Endothelial cell of umbilical vein (primary cell): Measurements from ENCODE around the gene SDC3. TPM values are rescaled to one million over a fixed set of nuclear protein-coding genes. Genes with fewer than 3 reads are reported as not detected.

Source experiments
- BruUV-seq: library from RNA; stranded (reverse); fragments of 400-500 nt; replicated peaks from 2 replicates; lab custom pipeline; 2021; lab: Mats Ljungman, UMichigan
- CTCF ChIA-PET: fragments of 300-600, 350-600 bp; sonication (Branson Sonifier 250); formaldehyde crosslinking; loops from one replicate; lab custom pipeline; 2021; ENCODE audit warnings: antibody characterized with exemption, inconsistent platforms; lab: Charles Lee
- POLR2A ChIA-PET: fragments of 300-600, 350-600 bp; sonication (Branson Sonifier 250); formaldehyde crosslinking; loops from one replicate; lab custom pipeline; 2021; ENCODE audit warnings: antibody characterized with exemption, inconsistent platforms; lab: Charles Lee
- DNase-seq: peaks from one replicate; pipeline ENCODE4 v3.0.0-alpha.2; 2011; ENCODE audit warnings: low read depth, low spot score
- FAIRE-seq: peaks from 2 replicates; lab custom pipeline; 2011; peaks lifted over from hg19 to GRCh38; lab: Jason Lieb, UNC
- H2AFZ ChIP-seq: 2 replicates; pipeline ENCODE4 v1.6.0; 2012; ENCODE audit warnings: low read depth, low read length, control low read depth, inconsistent platforms
- H3K27ac ChIP-seq: 2 replicates; pipeline ENCODE4 v1.5.1; 2011; ENCODE audit warnings: low read depth, mild to moderate bottlenecking, control low read depth, low read length, moderate library complexity; ENCODE audit not compliant: insufficient read depth
- H3K27me3 ChIP-seq, 2 experiments: 2 replicates each; pipeline versions ENCODE4 v1.6.0 to v1.6.1; 2011; ENCODE audit warnings: low read length in 2 of 2, mixed read lengths in 1 of 2; ENCODE audit not compliant: control insufficient read depth in 2 of 2, insufficient read depth in 2 of 2
- H3K36me3 ChIP-seq, 2 experiments: 2 replicates in 1 of 2; 3 replicates in 1 of 2; pipeline ENCODE4 v1.5.1; 2011; ENCODE audit warnings: low read length in 2 of 2, mild to moderate bottlenecking in 1 of 2, moderate library complexity in 1 of 2; ENCODE audit not compliant: control insufficient read depth in 2 of 2, insufficient read depth in 2 of 2; ENCODE audit errors: extremely low read depth in 1 of 2
- H3K4me1 ChIP-seq: 3 replicates; pipeline ENCODE4 v1.5.1; 2011; ENCODE audit warnings: mild to moderate bottlenecking, low read length; ENCODE audit not compliant: control insufficient read depth, insufficient read depth; ENCODE audit errors: extremely low read depth
- H3K4me2 ChIP-seq: 2 replicates; pipeline ENCODE4 v1.6.1; 2011; ENCODE audit warnings: low read length, control low read depth, mixed read lengths; ENCODE audit not compliant: insufficient read depth
- H3K4me3 ChIP-seq, 3 experiments: fragments of 200-600 bp in 1 of 3; sonication (generic), shearing (Covaris generic) in 1 of 3; replicated peaks in 1 of 3; 2 replicates each; pipeline ENCODE4 v1.5.1; 2011 to 2016; ENCODE audit warnings: control low read depth in 3 of 3, low read length in 3 of 3, mild to moderate bottlenecking in 2 of 3, inconsistent platforms in 1 of 3, low read depth in 1 of 3, moderate library complexity in 1 of 3; ENCODE audit not compliant: insufficient read depth in 1 of 3
- H3K79me2 ChIP-seq: 2 replicates; pipeline ENCODE4 v1.6.0; 2012; ENCODE audit warnings: low read length, inconsistent platforms; ENCODE audit not compliant: control insufficient read depth, insufficient read depth
- H3K9ac ChIP-seq: replicated peaks from 2 replicates; pipeline ENCODE3; 2011; ENCODE audit warnings: low read length, control low read depth; ENCODE audit not compliant: insufficient read depth; ENCODE audit errors: extremely low read depth
- H3K9me1 ChIP-seq: replicated peaks from 3 replicates; pipeline ENCODE4 v1.6.0; 2011; ENCODE audit warnings: mild to moderate bottlenecking, low read length; ENCODE audit not compliant: control insufficient read depth, insufficient read depth; ENCODE audit errors: extremely low read depth
- H3K9me3 ChIP-seq: replicated peaks from 2 replicates; pipeline ENCODE4 v1.5.1; 2012; ENCODE audit warnings: low read length, inconsistent platforms; ENCODE audit not compliant: control insufficient read depth, insufficient read depth
- H4K20me1 ChIP-seq: replicated peaks from 2 replicates; pipeline ENCODE3; 2011; ENCODE audit warnings: mild to moderate bottlenecking, low read length; ENCODE audit not compliant: control insufficient read depth, insufficient read depth; ENCODE audit errors: extremely low read depth
- CTCF ChIP-seq, 2 donors: IDR thresholded peaks; 1 replicate in 1 of 2; 2 replicates in 1 of 2; pipeline ENCODE4 v1.5.1; 2011; ENCODE audit warnings: low read length in 2 of 2, mild to moderate bottlenecking in 2 of 2, moderate library complexity in 2 of 2, control low read depth in 1 of 2, inconsistent platforms in 1 of 2, low read depth in 1 of 2; ENCODE audit not compliant: insufficient read depth in 1 of 2; ENCODE audit errors: extremely low read depth in 1 of 2
- FOS ChIP-seq: IDR thresholded peaks from 2 replicates; pipeline ENCODE4 v1.6.1; 2011; ENCODE audit warnings: mild to moderate bottlenecking, low read length, moderate library complexity, borderline replicate concordance; ENCODE audit not compliant: insufficient read depth
- JUN ChIP-seq: IDR thresholded peaks from 2 replicates; pipeline ENCODE4 v1.6.1; 2011; ENCODE audit warnings: borderline replicate concordance, low read depth; ENCODE audit not compliant: insufficient read length, insufficient read depth
- MYC ChIP-seq: IDR thresholded peaks from one replicate; pipeline ENCODE4 v1.6.1; 2011; ENCODE audit warnings: mild to moderate bottlenecking, low read depth, low read length
- POLR2A ChIP-seq: IDR thresholded peaks from 2 replicates; pipeline ENCODE4 v1.6.1; 2012; ENCODE audit warnings: low read depth, mild to moderate bottlenecking, control low read depth, low read length
- POLR2AphosphoS5 ChIP-seq: IDR thresholded peaks from 2 replicates; pipeline ENCODE4 v1.6.1; 2012; ENCODE audit warnings: low read depth, mild to moderate bottlenecking, control low read depth, low read length, moderate library complexity; ENCODE audit not compliant: insufficient read depth
- dilution Hi-C: fragments of 300-500 bp; cut with MboI; formaldehyde crosslinking; loops from one replicate; pipeline ENCODE4 v1.15.0; 2019; ENCODE audit warnings: low sequenced_read_pairs; ENCODE audit not compliant: extremely low pct_ligation_motif_present
- intact Hi-C: fragments of 100-400 bp; cut with micrococcal nuclease; formaldehyde crosslinking; loops from one replicate; pipeline ENCODE4 v1.10.0; 2022
- polyA plus RNA-seq, 4 experiments: library from polyadenylated mRNA; depleted of rRNA in 3 of 4; stranded (reverse) in 3 of 4; unstranded in 1 of 4; fragments of >200 nt; gene quantifications; 2 replicates each; pipeline versions ENCODE4 v1.2.1 to v1.2.3, GENCODE V29; 2011 to 2012; ENCODE audit warnings: missing spikeins in 1 of 4
- total RNA-seq: library from RNA; stranded (reverse); gene quantifications from 2 replicates; pipeline ENCODE4 v1.2.3, GENCODE V29; 2021
- TF ChIP-seq, protein P1 (sequence below): IDR thresholded peaks from 2 replicates; pipeline ENCODE4 v1.6.1; 2011; ENCODE audit not compliant: insufficient read depth, insufficient read length

The SDC3 gene
- total and polyA plus RNA-seq, 2 donors (not counting 3 experiments of a cell fraction or from before 2014, with no cell fraction given), result 7.1 to 25.9 TPM

GRCh38 chr1:30853350-30853749, 55.2 kb downstream of the SDC3 start:
- intact Hi-C loops (no loop called here), dilution Hi-C loops (no loop called here)
- H4K20me1 ChIP-seq, result no peaks in the 10 kb centered on the region
- H3K27ac ChIP-seq, result no peak overlapping the region
- H3K9me3 ChIP-seq, result no peaks in the 10 kb centered on the region
- H3K36me3 ChIP-seq, result no peaks in the 10 kb centered on the region
- H3K27me3 ChIP-seq, result peaks cover 6 to 8% of the 10 kb centered on the region in 2 experiments
- H3K4me1 ChIP-seq, result peaks cover 3% of the 10 kb centered on the region
- no peak for FAIRE-seq
- H3K4me3 ChIP-seq, result no peak overlapping the region
- no peak for DNase-seq
- no peaks in the 10 kb centered on the region for H3K79me2 ChIP-seq
- TF ChIP-seq FOS, result no peak
- TF ChIP-seq POLR2AphosphoS5, result no peak
- TF ChIP-seq, protein P1, sequence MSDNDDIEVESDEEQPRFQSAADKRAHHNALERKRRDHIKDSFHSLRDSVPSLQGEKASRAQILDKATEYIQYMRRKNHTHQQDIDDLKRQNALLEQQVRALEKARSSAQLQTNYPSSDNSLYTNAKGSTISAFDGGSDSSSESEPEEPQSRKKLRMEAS, result no peak
- no peak for TF ChIP-seq MYC
- TF ChIP-seq POLR2A, result no peak
- no peak for TF ChIP-seq CTCF (IDR thresholded peaks at IDR 0.05; ENCODE audit: extremely low read depth in 1 of 2, insufficient read depth in 1 of 2, low read depth in 1 of 2, low read length in 2 of 2)
- TF ChIP-seq JUN, result no peak
- no peak overlapping the region for H3K9ac ChIP-seq
- no TSS peak for BruUV-seq
- H3K9me1 ChIP-seq, result no peaks in the 10 kb centered on the region
- CTCF ChIA-PET, result interaction anchor here (0.8 to 4.1 kb wide), 5 partner anchors 11 to 135 kb away, joined by 3 to 32 read pairs (median 8); no protein-coding TSS in a partner anchor
- POLR2A ChIA-PET, result no interaction called here
- no peak overlapping the region for H3K4me2 ChIP-seq
- no peak overlapping the region for H2AFZ ChIP-seq
